DMS79 treated with DMSO at 0.1 percent for 48 hours (cell line): ENCODE results near the gene FLCN.
A peak's percentile ranks its signal among the peaks of the same experiment; 100 is the strongest.

Experiments used
- DNase-seq: peaks from one replicate; lab custom pipeline; 2025; lab: John Stamatoyannopoulos, UW

FLCN gene

DNA sequence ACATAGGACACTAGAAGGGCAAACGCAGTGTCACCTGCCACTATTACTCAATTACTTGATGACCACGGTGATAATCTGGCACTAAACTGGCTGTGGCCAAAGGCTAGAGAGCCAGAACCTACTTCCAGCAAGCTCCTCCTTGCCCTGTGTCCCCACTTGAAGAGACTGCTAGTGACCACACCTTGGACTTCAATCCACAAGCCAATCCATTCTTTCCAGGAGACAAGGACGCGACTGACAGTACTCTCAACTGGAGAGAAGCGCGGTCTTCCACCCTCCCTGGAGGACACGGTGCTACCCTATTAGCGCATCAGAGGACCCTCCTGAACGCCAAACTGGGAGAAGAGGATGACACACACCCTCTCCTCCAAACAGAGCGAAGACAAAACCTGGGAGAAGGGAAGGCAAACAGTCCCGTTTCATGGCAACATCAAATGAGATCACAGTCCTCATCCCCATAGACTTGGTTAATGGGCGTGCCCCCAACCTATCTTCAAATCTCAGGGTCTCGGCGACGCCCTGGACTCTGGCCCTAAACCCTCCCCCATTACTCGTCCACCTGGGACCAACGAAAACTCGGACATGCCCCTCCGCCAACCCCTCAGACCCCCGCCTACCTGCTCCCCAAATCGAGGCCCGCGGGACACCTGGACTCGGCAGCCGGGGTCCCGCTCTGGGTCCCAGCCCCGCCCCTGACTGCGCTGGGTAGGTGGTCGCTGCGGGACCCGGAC lies 508 bp downstream of the FLCN start:
- no peak for DNase-seq

DNA sequence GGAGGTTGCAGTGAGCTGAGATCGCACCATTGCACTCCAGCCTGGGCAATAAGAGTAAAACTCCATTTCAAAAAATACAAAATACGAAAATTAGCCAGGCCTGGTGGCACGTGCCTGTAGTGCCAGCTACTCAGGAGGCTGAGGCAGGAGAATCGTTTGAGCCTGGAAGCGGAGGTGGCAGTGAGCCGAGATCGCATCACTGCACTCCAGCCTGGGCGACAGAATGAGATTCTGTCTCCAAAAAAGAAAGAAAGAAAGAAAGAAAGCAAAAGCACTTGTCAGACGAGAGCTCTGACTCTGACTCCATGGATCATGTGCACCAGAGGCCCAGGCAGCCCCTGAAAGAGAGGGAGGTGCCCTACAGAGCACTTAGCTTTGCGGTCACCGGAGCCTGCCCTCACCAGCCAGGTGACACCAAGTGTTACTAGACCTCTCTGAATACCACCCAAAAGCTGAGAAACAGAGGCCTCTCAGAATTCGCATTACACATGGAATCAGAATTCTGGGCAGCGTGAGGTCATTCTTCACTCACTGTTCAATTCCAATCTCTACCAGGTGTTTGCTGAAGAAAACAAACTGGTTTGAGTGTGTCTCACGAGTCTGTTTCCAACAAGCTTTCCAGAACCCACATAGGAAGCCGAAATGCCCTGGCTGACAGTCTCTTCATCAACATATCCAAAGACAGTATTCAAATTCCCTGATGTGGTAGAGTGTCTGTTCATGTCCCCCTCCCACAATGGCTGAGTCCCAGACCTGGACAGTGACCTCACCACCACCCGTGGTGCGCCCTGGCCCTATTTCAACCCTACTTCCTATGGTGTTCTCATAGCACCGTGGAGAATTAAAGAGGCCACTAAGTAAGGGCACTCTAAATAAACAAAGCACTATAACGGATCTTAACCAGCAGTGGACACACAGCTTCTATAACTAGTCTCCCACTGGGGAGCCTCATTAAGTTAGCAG lies 1.5 kb downstream of the FLCN start:
- DNase-seq = peak; percentile 34

DNA sequence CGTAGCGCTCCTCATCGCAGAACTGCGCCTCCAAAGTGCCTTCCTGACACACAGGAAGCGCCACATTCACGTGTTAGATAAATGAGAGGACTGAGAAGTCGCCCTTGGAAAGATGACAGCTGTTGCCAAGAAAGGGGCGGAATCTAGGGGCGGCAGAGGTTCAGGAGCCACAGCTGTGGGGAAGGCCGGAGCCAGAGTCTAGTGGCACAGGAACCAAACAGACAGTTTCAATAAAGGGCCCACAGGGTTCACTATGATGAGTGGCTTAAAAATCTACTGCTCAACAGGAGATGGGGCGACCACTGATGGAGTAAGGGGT lies 4.7 kb downstream of the FLCN start:
- DNase-seq = no peak

DNA sequence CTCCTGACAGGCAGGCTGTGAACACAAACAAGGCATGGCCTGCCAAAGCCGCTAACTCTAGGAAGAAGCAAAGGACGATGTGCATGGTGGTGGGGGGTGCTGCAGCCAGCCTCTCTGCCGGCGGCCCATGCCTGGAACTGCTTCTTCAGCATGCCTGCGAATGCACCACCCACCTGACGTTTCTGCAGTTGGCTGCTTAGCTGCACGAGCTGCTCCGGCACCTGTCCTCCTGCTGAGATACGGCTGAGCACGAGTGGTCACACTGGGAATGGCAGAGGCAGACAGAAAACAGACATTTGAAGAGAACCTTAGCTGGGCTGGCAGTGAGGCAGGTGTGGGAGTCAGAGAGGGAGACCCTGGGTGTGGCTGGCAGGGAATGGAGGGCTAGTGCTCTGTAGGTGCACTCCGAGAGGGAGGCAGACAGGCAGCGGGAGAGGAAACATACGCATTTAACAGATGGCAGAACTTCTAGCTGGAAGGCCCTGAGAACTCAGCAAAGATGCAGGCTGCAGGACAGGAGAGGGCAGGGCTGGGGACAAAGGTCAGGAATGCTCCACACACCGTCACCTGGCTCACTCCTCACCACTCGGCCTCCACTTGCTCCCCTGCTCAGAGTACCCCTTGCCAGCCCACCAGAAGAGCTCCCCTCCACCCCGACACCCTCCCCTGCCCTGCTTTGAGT lies 5.2 kb downstream of the FLCN start:
- no peak for DNase-seq

DNA sequence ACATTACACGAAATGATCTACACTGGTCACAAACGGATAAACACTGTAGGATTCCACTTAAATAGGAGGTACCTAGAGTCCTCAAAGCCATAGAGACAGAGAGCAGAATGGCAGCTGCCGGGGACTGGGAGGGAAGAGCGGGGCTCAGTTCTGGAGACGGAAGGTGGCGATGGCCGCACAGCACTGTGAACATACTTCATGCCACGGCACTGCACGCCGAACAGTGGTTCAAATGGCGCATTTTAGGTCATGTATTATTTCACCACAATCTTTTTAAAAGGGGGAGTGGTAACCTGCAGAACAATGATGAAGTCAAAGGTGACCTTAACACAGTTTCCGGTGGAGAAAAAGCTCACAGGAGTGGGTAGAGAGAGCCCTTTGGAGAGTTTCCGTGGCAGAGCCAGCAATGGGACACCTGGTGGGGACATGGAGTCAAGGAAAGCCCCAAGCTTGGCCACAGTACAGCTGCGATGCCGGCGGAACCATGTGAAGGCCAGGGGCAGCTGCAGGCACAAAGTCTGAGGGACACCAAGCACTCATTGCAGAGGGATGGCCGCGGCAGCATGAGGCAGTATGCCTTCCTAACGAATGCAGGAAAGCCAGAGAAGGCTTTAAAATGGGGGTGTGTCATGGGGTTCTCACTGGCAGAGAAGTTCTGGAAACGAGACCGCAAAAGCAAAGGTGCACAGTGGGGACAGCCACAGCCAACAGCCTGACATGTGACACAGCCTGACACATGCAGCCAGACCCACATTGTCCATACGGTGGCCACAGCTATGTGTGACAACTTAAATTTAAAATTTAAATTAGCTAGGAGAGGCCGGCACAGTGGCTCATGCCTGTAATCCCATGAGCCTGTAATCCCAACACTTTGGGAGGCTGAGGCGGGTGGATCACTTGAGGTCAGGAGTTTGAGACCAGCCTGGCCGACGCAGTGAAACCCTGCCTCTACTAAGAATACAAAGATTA lies 7.3 kb downstream of the FLCN start:
- DNase-seq = no peak

DNA sequence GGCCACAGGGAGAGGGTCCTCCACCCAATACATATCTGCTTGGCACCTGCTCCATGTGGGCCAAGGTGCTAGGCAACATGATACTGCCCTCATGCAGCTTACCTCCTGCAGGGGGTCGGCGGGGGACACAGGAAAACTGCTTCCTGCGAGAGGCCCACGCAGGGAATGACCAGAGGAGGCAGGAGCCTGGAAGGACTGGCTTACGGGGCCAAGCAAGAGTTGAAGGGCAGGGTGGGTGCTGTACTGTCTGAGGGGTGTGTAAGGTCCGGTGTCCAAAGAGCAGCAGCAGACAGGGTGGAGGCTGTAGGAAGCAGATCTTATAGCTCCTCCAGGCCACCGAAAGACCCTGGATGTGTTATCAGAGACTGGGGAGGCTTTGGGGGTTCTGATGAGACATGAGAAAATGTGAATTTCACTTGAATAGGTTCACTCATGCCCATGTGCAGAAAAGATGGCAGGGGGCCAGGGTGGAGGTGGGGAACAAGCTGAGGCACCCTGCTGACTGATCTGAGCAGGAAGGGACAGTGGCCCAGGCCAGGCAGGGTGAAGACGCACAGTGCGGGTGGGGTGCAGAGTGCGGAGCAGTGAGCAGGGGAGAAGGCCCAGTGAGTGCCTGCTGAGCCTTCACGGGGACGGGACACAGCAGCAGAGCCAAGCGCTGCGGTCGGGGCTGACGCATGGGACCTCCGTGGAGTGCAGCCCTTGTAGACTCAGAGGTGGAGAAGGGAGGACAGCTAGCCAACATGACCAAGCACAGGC lies 8.3 kb downstream of the FLCN start:
- DNase-seq = no peak

DNA sequence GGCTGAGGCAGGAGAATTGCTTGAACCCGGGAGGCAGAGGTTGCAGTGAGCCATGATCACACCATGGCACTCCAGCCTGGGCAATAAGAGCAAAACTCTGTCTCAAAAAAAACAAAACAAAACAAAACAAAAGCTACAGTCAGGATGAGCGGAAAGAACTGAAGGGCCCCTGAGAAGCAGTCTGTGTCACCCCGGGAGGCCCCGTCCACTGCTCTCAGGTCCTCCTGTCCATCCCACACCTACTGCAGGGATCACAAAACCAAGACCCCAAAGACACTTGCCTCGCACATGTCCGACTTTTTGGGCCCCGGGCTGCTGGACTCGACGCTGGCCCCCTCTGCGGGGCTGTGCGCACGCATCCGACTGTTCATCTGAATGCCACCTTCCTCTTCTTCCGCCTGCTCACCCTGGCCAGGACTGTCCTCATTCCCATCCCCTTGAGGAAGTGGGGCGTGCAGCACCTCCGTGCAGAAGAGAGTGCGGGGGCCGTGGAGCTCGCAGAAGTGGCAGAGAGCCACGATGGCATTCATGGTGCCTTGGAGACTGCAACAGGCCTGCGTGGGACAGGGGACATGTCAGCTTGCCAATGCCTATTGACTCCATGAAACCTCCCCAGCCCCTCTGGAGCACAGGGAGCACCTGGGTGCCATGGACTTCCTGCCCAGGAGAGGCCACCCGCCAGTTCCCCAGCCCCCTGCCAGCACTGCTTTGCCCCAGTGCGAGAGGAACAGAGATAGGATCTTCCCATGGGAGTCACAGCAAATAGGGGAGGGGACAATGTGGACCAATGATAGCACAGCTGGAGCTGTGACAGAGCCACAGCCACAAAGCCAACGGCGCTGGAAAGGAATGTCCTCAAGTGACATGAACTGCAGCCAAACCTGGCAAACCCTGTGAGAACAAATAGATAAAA lies 9.1 kb downstream of the FLCN start:
- DNase-seq = no peak

DNA sequence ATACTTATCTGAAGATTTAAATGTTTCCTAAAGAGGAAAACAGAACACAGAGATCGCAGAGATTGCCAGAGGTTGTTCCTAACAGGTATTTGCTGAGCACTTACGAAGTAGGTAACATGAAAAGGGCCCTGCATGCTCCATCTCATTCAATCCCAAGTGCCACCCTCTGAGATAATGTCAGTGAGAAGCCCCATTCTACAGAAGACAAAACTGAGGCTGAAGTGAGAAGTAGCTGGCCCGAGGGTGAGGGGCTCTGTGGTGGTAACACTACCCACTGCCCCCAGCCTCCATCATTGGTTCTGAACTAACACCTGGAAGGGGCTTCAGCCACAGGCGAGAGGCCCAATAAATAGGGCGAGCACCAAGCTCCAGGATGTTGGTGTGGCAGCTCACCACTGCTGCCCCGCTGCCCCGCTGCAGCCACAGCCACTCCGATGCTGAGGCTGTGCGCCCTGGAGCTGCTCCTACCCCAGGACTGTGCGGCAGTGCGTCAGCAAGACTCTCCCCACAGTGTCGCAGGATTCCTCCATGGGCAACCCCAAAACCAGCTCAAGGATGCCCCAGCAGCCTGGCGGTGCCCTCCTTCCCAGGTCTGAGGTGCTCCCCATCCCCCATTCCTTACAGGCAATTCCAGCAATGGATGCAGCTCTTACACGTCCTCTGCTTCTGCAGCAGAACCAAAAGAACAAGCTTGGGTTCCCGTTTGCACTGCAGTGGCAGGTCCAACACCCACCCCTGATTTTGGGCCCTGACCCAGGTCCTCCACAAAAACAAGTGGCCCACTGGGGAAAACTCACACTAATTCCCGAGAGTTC lies 10.3 kb downstream of the FLCN start:
- no peak for DNase-seq

DNA sequence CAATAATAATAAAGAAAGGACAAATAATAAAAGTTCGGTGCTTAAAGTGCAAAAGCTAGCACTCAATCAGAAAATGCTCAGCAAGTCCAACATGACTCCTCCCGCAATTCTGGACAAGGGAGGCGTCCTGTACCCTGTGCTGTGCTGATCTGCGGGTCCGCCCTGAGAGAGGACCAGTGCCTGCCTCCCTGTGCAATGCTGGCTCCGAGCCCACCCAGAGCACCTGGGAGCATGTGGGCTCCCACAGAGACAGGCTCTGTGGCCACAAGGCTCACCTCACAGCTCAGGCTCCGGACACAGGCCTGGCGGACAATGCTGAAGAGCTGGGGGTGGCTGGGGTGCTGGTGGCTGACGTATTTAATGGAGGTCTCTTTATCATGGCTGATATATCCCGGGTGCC lies 11.1 kb downstream of the FLCN start:
- DNase-seq = no peak

DNA sequence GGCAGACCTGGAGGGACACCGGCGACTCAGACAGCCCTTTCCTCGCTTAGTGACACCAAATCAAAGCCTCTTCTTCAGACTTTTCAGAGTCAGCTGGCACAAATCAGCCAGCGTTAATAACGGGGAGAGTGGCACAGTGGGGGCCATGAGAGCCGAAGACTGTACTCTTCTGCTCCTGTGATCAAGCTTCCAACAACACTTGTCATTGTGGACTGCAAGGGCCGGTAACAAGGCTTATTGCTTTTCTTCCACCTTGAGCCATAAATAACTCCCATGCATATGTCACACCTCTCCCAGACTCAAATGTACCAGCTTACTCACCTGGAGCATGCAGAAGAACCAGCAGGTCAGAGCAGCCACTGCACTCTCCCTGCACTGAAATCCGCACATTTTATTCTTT lies 12.8 kb downstream of the FLCN start:
- no peak for DNase-seq

DNA sequence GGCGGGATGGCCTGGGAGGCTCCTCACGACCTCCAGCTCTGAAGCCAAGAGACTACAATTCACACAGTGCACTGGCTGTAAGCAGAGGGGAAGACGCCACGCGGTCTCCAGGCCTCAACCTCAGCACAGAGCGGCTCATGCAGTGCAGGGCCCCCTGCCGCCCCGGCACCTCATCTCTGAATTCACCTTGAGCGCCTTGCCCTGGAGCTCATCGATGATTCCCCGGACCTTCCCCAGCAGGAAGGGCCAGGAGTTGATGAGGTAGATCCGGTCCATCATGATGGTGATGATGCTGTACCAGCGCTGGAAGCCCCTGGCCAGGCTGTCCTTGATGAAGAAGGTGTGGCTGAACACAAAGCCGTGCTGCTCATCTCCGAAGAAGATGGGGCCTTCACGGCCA lies 13.2 kb downstream of the FLCN start:
- DNase-seq = no peak

DNA sequence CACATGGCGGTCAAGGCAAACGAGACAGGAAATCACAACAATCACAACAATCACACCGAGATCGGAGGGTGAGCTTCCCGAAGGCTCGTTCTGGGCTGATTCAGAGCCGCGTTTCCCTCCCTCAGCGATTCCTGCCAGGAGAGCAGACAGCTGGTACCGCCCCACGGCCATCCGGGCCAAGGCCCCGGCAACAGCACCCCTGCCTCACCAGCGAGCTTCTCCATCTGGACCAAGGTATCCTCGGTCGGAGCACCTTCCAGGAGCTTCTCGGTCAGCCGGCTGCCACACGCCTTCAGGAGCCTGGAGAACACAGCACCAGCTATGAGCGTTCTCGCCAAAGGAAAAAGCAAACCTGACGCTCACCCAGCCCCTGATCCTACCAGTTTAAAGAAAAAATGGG lies 15.6 kb downstream of the FLCN start:
- no peak for DNase-seq

DNA sequence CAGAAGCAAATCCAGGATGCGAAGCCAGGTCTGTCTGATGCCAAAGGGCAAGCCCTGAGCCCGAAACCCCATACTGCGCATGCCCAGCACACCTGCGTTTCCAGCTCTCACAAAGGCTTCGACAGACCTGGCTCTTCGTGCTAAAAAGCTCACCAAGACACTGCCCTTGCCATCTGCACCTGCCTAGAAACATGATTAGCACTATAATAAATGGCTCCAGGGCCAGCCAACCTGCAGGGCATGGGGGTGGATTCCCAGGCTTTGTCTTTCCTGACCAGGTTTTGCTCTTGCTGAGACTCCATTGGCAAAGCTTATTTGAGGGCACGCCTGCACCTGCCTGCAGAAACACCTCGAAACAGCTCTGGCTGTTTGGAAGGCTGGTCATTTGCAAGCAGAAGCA lies 16.4 kb downstream of the FLCN start:
- no peak for DNase-seq

DNA sequence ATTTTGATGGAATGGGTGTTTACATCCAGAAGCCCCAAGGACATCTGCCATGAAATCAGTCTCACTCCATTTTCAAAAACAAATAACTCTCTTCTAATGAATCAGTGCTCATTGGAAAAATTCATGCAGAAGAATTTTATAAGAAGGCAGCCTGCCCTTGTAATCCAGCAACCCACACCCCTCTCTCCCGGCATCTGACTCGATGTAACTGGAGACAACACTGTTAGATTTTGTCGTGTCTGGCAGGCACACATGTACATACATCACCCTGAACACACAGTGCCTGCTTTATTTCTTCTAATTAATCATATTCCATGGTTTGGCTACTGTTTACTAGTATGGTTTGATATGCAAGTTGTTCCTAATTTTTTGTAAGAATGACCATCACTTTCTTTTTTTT lies 19.0 kb downstream of the FLCN start:
- DNase-seq = no peak

DNA sequence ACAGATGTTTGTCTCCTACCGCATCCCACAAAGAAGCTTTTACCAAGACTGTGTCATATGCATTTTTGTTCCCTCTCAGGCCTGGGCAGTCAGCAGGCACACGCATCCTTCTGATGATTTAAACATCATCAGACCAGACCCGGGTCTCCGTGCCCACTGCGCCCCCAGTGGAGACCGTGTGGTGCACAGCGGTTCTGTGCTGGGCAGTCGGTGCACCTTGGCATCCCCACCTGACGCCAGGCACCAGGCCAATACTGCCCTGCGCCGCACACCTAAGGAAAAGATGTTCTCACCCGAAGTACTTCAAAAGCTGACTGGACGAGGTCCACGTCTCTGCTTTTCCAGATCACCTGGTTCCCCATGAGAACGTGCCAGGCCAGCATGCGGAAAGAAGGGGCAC lies 20.2 kb downstream of the FLCN start:
- no peak for DNase-seq

DNA sequence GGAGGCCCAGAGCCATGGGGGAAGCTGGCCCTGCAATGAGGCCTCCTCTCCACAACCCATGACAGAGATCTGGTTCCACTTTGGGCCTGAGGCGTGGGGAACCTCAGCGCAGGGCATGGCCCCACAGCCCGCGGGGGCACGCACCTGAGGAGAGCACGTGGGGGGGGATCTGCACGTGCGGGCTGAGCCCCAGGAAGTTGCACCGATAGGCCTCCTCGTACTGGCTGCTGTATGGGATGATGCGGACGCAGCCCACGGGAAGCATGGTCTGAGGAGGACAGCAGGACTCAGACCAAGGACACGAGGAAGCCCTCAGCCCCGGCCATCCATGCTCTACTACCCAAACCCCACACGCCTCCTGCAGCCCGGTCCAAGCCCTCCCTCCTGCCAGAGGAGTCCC lies 20.7 kb downstream of the FLCN start:
- no peak for DNase-seq

DNA sequence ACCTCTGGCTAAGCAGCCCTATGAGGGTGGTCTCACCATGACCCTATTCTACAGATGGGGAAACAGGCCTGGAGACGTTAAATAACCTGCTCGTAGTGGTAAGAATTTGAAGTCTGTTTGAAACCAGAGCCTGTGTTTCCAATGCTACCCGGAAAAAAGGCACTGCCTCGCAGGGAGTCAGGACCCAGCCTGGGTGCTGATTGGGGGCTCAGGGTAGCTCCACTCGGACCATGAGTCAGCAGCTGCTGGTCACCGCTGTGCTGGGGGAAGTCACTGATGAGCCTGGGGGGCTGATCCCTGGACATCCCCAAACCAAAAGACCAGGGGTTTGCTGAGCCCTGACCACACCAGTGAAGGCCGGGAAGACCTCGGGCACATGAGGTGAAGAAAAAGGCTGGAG lies 21.4 kb downstream of the FLCN start:
- DNase-seq = no peak

DNA sequence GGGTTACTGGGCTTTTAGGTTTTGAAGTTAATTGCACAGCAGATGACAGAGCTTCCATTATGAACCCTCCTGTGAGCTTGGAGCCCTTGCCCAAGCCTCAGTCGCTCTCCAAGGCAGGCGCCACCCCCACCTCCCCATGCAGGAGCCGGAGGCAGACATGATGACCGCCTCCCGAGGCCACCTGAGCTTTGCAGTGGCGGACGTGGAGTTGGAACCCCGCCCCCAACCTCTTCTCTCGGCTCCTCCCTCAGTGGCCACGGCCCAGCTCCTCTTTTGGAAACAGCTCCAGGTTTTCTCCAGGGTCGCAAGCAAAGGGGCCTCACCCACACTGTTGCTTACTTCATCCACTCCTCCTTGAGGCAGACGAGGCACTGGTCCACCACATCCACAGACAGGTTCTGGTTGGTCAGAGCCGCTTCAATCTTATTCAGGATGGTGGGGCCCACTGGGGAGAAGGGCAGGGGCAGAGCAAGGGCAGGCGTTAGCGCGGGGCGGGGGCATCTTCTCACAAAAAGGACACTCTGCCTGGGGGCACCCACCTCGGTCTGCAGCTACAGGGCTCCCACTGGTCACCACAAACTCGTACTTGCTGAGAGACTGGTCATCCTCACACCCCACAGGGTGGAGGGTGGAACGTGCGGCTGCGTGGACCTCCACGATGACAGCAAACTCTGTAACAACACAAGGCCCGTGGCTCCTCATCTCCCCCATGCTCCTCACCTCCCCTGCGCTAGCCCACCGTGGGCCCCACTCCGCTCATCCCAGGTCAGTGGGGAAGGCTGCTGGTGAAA lies 22.1 kb downstream of the FLCN start:
- DNase-seq = no peak
